Esophagus (tissue), 2 donors: ENCODE results near the gene RASAL2. TPM values are rescaled to one million over a fixed set of nuclear protein-coding genes. Genes with fewer than 3 reads are reported as not detected.

Source experiments
- H3K27ac ChIP-seq, 2 donors: one replicate each; pipeline ENCODE4 v1.5.1; 2013; ENCODE audit warnings: low read depth in 2 of 2, mild to moderate bottlenecking in 2 of 2, inconsistent platforms in 1 of 2, low read length in 1 of 2, moderate library complexity in 1 of 2
- H3K27me3 ChIP-seq, 2 donors: one replicate each; pipeline ENCODE4 v1.6.1; 2013; ENCODE audit warnings: low read length in 2 of 2, control low read depth in 1 of 2, mild to moderate bottlenecking in 1 of 2; ENCODE audit not compliant: insufficient read depth in 2 of 2, control insufficient read depth in 1 of 2
- H3K36me3 ChIP-seq, 2 donors: one replicate each; pipeline ENCODE4 v1.6.1; 2013; ENCODE audit warnings: low read length in 1 of 2; ENCODE audit not compliant: control insufficient read depth in 2 of 2, insufficient read depth in 2 of 2
- H3K4me1 ChIP-seq, 2 donors: one replicate each; pipeline ENCODE4 v1.6.1; 2013; ENCODE audit warnings: low read length in 1 of 2; ENCODE audit not compliant: control insufficient read depth in 2 of 2, insufficient read depth in 2 of 2
- H3K4me3 ChIP-seq, 2 donors: one replicate each; pipeline ENCODE4 v1.5.1; 2013; ENCODE audit warnings: low read length in 2 of 2, mild to moderate bottlenecking in 2 of 2, low read depth in 1 of 2, moderate library complexity in 1 of 2
- H3K9me3 ChIP-seq, 2 donors: one replicate each; pipeline ENCODE4 v1.6.1; 2013; ENCODE audit warnings: mild to moderate bottlenecking in 2 of 2, low read depth in 1 of 2, low read length in 1 of 2, moderate library complexity in 1 of 2; ENCODE audit not compliant: control insufficient read depth in 2 of 2, insufficient read depth in 1 of 2
- WGBS, 2 donors: extraction: QIAGEN DNeasy Blood & Tissue Kit; methylation state at CpG; one replicate each; pipeline ENCODE4 v1.1.7; 2013; 5-methylcytosine and 5-hydroxymethylcytosine counted together
- polyA plus RNA-seq, 2 donors: library from polyadenylated mRNA; stranded (reverse); fragments of 200-250 nt; gene quantifications; one replicate each; pipeline ENCODE4 v1.2.3, GENCODE V29; 2013
- donor health status: healthy with polysubstance abuse.
- donor health status: Bipolar disorder and iron deficiency.

The RASAL2 gene
- polyA plus RNA-seq, 2 donors, result 13.3 to 14.3 TPM

DNA sequence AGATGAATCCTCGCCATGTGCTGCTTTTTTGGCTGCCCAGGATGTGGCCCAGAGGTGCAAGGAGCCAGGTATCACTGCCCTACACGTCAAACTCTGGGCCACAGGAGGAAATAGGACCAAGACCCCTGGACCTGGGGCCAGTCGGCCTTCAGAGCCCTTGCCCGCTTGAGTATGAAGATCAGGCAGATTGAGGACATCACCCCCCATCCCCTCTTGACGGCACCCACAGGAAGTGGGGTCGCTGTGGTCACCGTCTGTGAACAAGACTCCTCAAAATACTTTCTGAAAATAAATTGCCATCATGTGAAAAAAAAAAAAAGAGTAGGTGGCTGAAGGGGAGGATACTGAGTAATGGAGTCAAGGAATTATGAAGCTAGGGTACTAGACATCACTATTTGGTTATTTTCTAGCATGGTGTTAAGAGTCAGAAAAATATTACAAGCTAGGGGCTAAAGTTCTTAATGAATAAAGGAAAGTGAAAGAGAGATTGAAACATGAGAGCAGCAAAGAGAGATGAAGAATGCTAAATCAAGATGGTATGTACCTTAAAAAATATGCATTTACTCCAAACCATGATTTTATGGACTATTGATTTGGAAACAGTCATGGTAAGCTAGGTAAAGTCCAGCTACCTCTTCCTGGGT lies 318.0 kb downstream of the RASAL2 start:
- WGBS, 2 donors, result 76 to 82% methylated on average over 7 of the region's 7 CpGs
- Histone ChIP-seq H3K4me1 (peaks cover 0 to 5% of the 10 kb centered on the region in 2 donors), H3K27me3 (no peaks in the 10 kb centered on the region), H3K9me3 (no peaks in the 10 kb centered on the region), H3K27ac (no peak overlapping the region), H3K4me3 (no peak overlapping the region), H3K36me3 (no peaks in the 10 kb centered on the region)

DNA sequence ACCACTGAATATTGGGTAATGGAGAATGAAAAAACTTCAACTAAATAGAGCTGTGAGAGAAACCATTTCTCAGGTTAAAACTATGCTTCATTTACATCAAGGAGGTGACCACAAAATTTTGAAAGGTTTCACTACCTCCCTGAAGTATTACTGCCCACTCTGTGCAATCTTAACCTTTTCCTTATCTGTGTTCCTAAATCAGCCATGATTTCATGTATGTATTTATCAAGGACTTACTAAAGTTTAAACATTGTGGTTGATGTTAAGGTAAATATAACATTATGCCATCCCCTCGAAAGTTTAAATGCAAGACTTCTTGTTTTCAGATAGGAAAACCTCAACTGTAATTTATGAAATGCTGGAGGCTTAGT lies 318.5 kb downstream of the RASAL2 start:
- WGBS, 2 donors, result 54 to 79% methylated on average over 1 of the region's 1 CpG
- no peaks in the 10 kb centered on the region for H3K27me3 ChIP-seq
- H3K9me3 ChIP-seq, result no peaks in the 10 kb centered on the region
- H3K4me3 ChIP-seq, result no peak overlapping the region
- H3K36me3 ChIP-seq, result no peaks in the 10 kb centered on the region
- H3K4me1 ChIP-seq, result peaks cover 0 to 5% of the 10 kb centered on the region in 2 donors
- no peak overlapping the region for H3K27ac ChIP-seq

DNA sequence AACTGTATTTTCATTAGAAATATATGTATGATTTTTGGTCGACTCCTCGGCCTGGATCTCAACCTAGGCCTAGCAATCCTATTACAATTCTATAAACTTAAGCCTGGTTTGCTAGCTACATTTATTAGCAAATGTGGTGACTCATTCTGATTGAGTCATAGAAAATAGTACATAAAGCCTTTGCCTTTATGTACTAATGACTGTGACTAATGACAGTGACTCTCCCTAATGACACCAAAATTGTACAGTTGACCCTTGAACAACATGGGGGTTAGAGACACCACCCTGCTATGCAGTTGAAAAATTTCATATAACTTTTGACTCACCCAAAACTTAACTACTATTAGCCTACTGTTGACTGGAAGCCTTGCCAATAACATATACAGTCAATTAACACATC lies 324.0 kb downstream of the RASAL2 start:
- no peaks in the 10 kb centered on the region for H3K36me3 ChIP-seq
- no peak overlapping the region for H3K27ac ChIP-seq
- no peaks in the 10 kb centered on the region for H3K27me3 ChIP-seq
- 65 to 78% methylated on average over 2 of the region's 2 CpGs for WGBS, 2 donors
- no peaks in the 10 kb centered on the region for H3K9me3 ChIP-seq
- no peaks in the 10 kb centered on the region for H3K4me1 ChIP-seq
- no peak overlapping the region for H3K4me3 ChIP-seq

DNA sequence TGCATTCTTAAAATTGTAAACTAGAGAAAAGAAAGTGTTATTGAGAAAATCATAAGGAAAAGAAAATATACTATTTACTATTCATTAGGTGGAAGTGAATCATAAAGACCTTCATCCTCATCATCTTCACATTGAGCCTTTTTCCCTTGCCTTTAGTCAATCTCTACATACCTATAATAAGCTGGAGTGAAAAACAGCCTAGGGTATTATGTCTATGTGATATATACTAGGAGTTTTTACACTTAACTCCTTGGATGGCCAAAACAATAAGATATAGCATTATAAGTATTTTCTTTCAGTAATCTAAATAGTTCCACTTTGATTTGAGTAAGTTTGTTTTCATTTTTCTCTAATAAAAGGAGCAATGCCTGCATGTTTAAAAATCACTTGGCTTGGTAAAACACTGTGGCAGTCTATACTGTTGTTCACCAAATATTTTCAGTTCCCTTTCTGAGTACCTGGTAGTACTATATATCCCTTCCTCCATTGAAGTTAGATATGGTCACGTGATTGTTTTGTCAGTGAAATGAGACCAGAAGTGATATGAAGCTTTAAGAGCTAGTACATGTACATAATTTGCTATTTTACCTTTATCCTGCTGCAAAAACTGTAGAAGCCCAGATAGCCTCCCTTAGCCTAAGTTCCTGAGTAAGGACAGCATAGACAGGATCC lies 324.5 kb downstream of the RASAL2 start:
- Histone ChIP-seq H3K9me3 (no peaks in the 10 kb centered on the region), H3K27ac (no peak overlapping the region), H3K4me1 (no peaks in the 10 kb centered on the region), H3K27me3 (no peaks in the 10 kb centered on the region), H3K4me3 (no peak overlapping the region), H3K36me3 (no peaks in the 10 kb centered on the region)
- 86 to 94% methylated on average over 1 of the region's 1 CpG for WGBS, 2 donors

DNA sequence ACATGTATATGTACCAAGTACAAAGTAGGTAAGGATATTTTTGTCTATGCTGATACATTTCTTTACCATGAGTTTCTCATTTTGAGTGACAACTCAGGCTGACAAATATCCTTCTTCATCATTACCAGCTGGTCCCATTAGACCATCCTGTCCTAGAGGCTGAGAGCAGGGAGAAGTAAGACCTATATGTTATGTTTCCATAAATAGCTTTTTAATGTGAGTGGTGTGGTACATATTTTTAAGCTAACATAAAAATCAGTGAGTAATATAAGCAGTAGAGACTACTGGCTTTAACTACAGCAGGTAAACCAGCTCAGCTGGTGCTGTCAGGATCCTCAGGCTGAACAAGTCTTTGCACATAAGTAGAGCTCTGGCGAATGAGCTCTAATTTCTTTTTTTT lies 340.5 kb downstream of the RASAL2 start:
- Histone ChIP-seq H3K4me1 (no peaks in the 10 kb centered on the region), H3K9me3 (no peaks in the 10 kb centered on the region), H3K36me3 (no peaks in the 10 kb centered on the region), H3K27me3 (no peaks in the 10 kb centered on the region), H3K4me3 (no peak overlapping the region), H3K27ac (no peak overlapping the region)
- 49 to 61% methylated on average over 1 of the region's 1 CpG for WGBS, 2 donors

DNA sequence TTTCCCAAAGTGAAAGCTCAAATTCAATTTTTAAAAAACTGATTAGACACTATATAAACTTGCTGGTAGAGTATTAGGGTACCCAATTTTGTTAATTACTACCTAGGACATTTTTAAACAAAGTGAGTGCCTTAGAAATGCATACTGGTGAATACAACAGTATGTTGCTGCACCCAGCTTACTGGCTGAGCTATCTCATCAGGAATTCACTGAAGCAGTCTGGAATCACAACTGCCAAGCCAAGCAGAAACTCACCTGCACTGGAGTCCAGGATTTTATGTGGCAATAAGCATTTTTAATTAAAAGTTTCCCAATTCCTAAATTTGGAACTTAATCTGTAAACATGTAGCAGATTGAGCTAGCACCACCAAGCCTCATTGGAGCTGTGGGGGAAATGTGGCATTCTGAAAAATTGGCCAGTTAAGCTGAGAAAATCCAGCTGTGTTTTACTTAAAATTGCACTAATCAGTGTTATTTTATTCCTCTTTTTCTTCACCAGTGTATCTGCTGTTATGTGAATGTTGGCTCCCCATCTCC lies 341.1 kb downstream of the RASAL2 start:
- H3K9me3 ChIP-seq, result no peaks in the 10 kb centered on the region
- peak overlapping the region; percentile 29 to 70 for H3K27ac ChIP-seq
- H3K27me3 ChIP-seq, result no peaks in the 10 kb centered on the region

DNA sequence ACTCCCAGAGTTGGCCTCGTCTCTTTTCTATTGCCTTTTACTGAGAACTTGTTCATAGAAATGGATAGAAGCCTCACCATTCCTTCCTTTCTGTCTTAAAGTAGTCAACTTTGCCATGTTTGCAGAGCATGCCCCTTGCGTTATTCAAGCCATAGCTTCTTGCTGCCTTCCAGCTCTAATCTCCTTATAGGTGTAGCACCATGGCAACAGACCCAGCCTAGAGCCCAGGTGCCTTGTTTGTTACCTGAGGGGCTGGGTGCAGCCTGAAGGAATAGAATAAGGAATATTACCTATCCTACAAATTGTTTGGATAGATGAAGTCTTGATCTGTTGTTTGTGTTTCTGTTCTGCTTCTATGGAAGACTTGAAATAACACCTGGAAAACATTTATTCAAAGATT lies 343.0 kb downstream of the RASAL2 start:
- Histone ChIP-seq H3K4me1 (no peaks in the 10 kb centered on the region), H3K36me3 (no peaks in the 10 kb centered on the region), H3K9me3 (no peaks in the 10 kb centered on the region), H3K27me3 (no peaks in the 10 kb centered on the region), H3K4me3 (no peak overlapping the region), H3K27ac (no peak overlapping the region)
- 84% methylated on average over 2 of the region's 2 CpGs for WGBS, 2 donors

More for the DNA sequence above, 341.1 kb downstream of the RASAL2 start:
- no peaks in the 10 kb centered on the region for H3K4me1 ChIP-seq
- H3K4me3 ChIP-seq, result no peak overlapping the region
- no peaks in the 10 kb centered on the region for H3K36me3 ChIP-seq

DNA sequence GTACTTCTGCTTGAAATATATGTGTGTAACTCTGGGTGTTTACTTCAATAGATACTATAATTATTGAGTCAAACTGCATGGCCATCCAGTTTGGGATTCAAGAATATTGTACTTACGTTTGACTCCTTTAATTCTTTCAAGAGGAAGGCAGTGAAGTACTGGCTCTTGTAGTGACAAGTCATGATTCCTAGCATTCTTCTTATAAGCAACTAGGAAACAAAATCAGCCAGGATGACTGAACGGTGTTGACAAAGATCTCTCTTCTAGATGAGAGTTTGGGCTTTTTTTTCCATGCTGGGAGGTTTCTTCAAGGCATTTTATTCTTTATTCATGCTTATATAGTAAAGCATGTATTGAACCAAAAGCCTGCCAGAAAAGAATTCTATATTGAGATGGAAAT lies 344.5 kb downstream of the RASAL2 start:
- Histone ChIP-seq H3K27ac (no peak overlapping the region), H3K4me3 (no peak overlapping the region), H3K27me3 (no peaks in the 10 kb centered on the region), H3K4me1 (no peaks in the 10 kb centered on the region), H3K9me3 (no peaks in the 10 kb centered on the region), H3K36me3 (no peaks in the 10 kb centered on the region)
- 39 to 55% methylated on average over 2 of the region's 2 CpGs for WGBS, 2 donors

DNA sequence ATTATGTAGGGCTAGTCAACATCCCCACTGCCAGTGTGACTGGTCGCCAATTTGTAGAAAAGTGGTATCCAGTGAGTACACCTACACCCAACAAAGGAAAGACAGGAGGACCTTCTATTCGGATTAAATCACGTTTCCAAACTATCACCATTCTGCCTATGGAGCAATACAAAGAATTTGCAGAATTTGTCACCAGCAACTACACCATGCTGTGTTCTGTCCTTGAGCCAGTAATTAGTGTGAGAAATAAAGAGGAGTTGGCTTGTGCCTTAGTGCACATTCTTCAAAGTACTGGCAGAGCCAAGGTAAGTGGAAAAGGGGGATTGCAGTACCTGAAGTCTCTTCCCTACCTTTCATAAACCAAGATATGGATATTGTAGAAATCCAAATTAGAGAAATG lies 349.0 kb downstream of the RASAL2 start:
- WGBS, 2 donors, result 88 to 94% methylated on average over 3 of the region's 3 CpGs
- H3K36me3 ChIP-seq, result no peaks in the 10 kb centered on the region

DNA sequence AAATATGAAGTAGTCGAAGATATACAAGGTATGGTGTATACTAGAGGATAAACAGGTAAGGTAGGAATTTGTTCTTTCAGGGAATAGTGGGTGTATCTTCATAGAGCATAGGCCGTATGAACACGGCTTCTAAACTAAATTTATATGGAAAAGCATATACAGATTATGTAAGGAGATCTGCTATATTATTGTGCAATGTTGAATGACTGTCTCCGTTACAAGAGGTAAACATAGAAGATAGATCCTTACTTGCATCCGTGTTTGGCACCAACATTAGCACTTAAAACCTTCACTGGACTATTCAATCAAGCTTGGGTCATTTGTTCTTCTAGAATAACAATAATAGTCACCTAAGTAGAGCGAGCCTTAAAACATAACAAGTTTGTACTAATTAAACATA lies 357.0 kb downstream of the RASAL2 start:
- no peaks in the 10 kb centered on the region for H3K4me1 ChIP-seq
- H3K36me3 ChIP-seq, result peaks cover 5 to 6% of the 10 kb centered on the region in 2 donors
- no peak overlapping the region for H3K4me3 ChIP-seq
- WGBS, 2 donors, result 94% methylated on average over 6 of the region's 6 CpGs
- no peak overlapping the region for H3K27ac ChIP-seq
- no peaks in the 10 kb centered on the region for H3K27me3 ChIP-seq
- H3K9me3 ChIP-seq, result no peaks in the 10 kb centered on the region

More for the DNA sequence above, 349.0 kb downstream of the RASAL2 start:
- Histone ChIP-seq H3K9me3 (no peaks in the 10 kb centered on the region), H3K4me1 (no peaks in the 10 kb centered on the region), H3K4me3 (no peak overlapping the region), H3K27ac (no peak overlapping the region), H3K27me3 (no peaks in the 10 kb centered on the region)
